GM12891 (cell line): ENCODE measurements around the gene LIAS.

Experiments used
- DNase-seq: peaks from one replicate; pipeline ENCODE4 v3.0.0; 2011; ENCODE audit warnings: low spot score; ENCODE audit not compliant: insufficient read length
- FAIRE-seq: peaks from 2 replicates; lab custom pipeline; 2011; peaks lifted over from hg19 to GRCh38; lab: Jason Lieb, UNC
- PAX5 ChIP-seq: IDR thresholded peaks from 2 replicates; pipeline ENCODE4 v1.6.1; 2011; ENCODE audit warnings: low read length, moderate library complexity, mild to moderate bottlenecking; ENCODE audit not compliant: insufficient read depth, severe bottlenecking
- POLR2A ChIP-seq: IDR thresholded peaks from 2 replicates; pipeline ENCODE4 v1.6.1; 2011; ENCODE audit warnings: low read depth, low read length, control low read depth
- POLR2AphosphoS5 ChIP-seq: IDR thresholded peaks from 2 replicates; pipeline ENCODE4 v1.6.1; 2011; ENCODE audit warnings: low read depth, low read length, control low read depth
- POU2F2 ChIP-seq: IDR thresholded peaks from 2 replicates; pipeline ENCODE4 v1.6.1; 2011; ENCODE audit warnings: low read depth, mild to moderate bottlenecking, control low read depth, low read length, moderate library complexity
- SPI1 ChIP-seq: IDR thresholded peaks from 2 replicates; pipeline ENCODE4 v1.6.1; 2011; ENCODE audit warnings: low read depth, low read length, control low read depth
- TAF1 ChIP-seq: IDR thresholded peaks from 2 replicates; pipeline ENCODE4 v1.6.1; 2011; ENCODE audit warnings: low read depth, low read length, control low read depth

Gene LIAS

DNA sequence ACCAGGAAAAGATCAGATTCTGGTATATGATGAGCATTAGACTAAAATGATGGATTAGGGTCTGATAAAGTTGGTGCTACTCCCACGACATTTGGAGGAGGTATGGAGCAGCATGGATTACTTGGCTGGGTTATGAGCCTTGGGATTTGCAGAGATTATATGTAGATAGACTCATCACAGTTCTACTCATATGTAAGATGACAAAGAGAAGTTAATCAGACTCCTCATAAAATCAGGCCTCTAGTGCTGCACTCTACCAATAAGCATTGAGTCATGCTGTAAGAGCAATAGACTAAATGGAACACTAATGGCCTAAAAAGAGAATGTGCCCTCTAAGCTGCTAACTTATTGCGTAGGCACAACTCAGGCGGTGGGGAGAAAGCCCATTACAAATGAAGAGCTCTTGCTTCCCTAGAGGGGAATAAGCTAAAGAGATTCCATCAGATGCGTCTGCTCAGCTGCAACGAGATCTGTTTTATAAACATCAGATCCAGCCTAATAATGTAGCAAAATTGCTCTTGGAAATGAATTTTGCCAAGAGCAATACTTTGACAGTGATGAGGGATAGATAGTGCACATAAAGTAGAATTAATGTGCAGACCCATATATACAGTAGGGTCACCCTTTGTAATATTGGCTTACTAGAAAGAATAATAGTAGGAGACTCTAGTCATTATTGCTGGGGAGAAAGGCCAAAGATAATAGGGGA lies 17.5 kb downstream of the LIAS start:
- TF ChIP-seq POLR2A: no peak
- no peak for TF ChIP-seq POU2F2
- TF ChIP-seq POLR2AphosphoS5: no peak
- DNase-seq (no peak), FAIRE-seq (no peak)

- TF ChIP-seq SPI1: no peak
- DNase-seq: no peak
- FAIRE-seq: no peak
Observed at GRCh38 chr4:39480251-39480650, 21.4 kb downstream of the LIAS start.

GRCh38 chr4:39480902-39481695 lies 22.2 kb downstream of the LIAS start:
- TF ChIP-seq POLR2AphosphoS5: no peak
- TF ChIP-seq SPI1: no peak
- no peak for TF ChIP-seq POLR2A
- no peak for TF ChIP-seq POU2F2
- TF ChIP-seq TAF1: no peak
- no peak for TF ChIP-seq PAX5
- DNase-seq (no peak), FAIRE-seq (no peak)

- no peak for DNase-seq
- TF ChIP-seq SPI1 (no peak), POU2F2 (no peak), PAX5 (no peak), TAF1 (no peak), POLR2A (no peak), POLR2AphosphoS5 (no peak)
- no peak for FAIRE-seq
Observed at GRCh38 chr4:39484582-39485272, 25.9 kb downstream of the LIAS start.

GRCh38 chr4:39486221-39486804 lies 27.5 kb downstream of the LIAS start:
- no peak for DNase-seq

DNA sequence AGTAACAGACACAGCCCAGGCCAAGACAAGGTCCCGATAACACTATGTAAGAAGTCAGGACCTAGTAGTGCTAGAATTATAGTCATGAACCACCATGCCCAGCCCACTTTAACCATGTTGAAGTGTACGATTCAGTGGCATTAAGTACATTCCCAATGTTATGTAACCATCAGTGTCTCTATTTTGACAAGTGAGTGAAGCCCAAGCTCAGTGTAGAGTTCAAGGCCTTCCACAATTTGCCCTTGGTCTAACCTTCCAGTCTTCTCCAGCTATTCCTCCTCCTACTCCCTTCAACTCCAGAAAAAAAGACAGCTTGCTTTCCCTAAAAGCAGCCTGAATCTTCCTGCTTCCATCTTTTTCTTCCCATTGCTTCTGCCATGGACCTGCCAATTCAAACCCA lies 31.5 kb downstream of the LIAS start:
- FAIRE-seq (no peak), DNase-seq (no peak)
- TF ChIP-seq POLR2AphosphoS5 (no peak), POLR2A (no peak), POU2F2 (no peak), SPI1 (no peak), PAX5 (no peak), TAF1 (no peak)

More at GRCh38 chr4:39486221-39486804, 27.5 kb downstream of the LIAS start:
- TF ChIP-seq POU2F2: no peak
- TF ChIP-seq SPI1: no peak
- no peak for TF ChIP-seq POLR2A
- no peak for TF ChIP-seq PAX5
- TF ChIP-seq TAF1: no peak
- no peak for TF ChIP-seq POLR2AphosphoS5
- no peak for FAIRE-seq

DNA sequence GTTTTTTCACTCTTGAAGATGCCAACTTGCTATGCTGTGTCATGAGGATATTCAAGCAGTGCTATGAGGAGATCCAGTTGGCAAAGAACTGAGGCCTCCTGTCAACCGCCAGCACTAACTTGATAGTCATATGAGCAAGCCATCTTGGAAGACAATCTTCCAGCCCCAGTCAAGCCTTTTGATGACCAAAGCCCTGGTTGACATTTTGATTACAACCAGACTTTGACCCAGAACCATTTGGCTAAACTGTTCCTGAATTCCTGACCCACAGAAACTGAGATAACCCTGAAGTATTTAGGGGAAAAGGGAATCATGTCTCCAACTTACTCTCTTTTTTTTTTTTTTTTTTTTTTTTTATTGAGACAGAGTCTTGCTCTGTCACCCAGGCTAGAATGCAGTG lies 35.5 kb downstream of the LIAS start:
- FAIRE-seq (no peak), DNase-seq (no peak)
- TF ChIP-seq TAF1: no peak
- no peak for TF ChIP-seq SPI1
- TF ChIP-seq PAX5: no peak
- no peak for TF ChIP-seq POLR2A
- no peak for TF ChIP-seq POLR2AphosphoS5
- TF ChIP-seq POU2F2: no peak

DNA sequence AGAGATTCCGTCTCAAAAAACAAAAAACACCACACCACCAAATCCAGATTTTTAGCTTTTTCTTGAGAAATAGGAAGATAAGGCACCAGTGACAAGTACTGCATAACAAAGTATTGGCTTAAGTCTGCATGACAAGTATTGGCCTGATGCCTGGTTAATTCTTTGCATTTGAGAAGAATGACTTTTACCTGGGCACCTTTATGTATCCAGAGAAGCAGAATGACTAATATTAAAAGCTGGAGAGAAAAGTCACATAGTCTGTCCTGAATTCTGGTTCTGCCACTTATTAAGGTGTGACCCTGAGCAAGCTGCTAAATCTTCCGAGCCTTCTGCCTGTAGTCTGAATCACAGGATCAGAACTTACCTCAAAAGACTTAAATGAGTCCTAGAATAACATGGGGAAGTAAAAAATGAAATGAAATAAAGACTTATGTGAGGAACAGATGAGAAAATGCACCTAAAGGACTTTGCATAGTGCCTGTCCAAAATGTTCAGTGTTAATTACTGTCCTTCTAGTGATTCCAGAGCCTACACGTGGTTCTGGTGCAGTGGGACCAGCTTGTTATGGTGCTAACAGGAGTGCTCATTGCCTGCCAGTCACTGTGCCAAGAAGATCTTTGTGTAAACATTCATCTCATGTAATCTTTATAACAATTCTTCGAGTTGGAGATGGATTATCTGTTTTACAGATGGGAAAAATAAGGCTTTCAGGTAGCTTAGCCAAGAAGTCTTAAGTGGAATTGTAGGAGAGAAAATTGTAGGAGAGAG lies 36.8 kb downstream of the LIAS start:
- DNase-seq (no peak), FAIRE-seq (no peak)
- TF ChIP-seq POLR2A (no peak), SPI1 (no peak), TAF1 (no peak), POU2F2 (no peak), POLR2AphosphoS5 (no peak), PAX5 (no peak)
